ENCODE data around the gene EFNA5.

The EFNA5 gene

GRCh38 chr5:107668154-107669095 lies 2.3 kb downstream of the EFNA5 start:
- no peak for DNase-seq (ENCODE audit: low read depth)
- no peak for TF ChIP-seq CTCF (conservative IDR thresholded peaks at IDR 0.05; ENCODE audit: low read length)
- peak overlapping the region; percentile 56; the same call in 1 of the 2 replicates for H3K4me3 ChIP-seq (ENCODE audit: low read length)

- no peak for TF ChIP-seq CTCF (conservative IDR thresholded peaks at IDR 0.05; ENCODE audit: low read length)
- H3K4me3 ChIP-seq (ENCODE audit: low read length) = no peak overlapping the region
- DNase-seq (ENCODE audit: low read depth) = no peak
These were observed 4.6 kb downstream of the EFNA5 start for GRCh38 chr5:107666051-107666655.

- no peak for TF ChIP-seq CTCF (conservative IDR thresholded peaks at IDR 0.05; ENCODE audit: low read length)
- no peak overlapping the region for H3K4me3 ChIP-seq (ENCODE audit: low read length)
- no peak for DNase-seq (ENCODE audit: low read depth)
These were observed 5.6 kb downstream of the EFNA5 start for GRCh38 chr5:107665036-107665570.

GRCh38 chr5:107663697-107664096 lies 7.0 kb downstream of the EFNA5 start:
- no peak overlapping the region for H3K4me3 ChIP-seq (ENCODE audit: low read length)
- no peak for TF ChIP-seq CTCF (conservative IDR thresholded peaks at IDR 0.05; ENCODE audit: low read length)
- no peak for DNase-seq (ENCODE audit: low read depth)

- TF ChIP-seq CTCF (conservative IDR thresholded peaks at IDR 0.05; ENCODE audit: low read length) = no peak
- H3K4me3 ChIP-seq (ENCODE audit: low read length) = no peak overlapping the region
These were observed 9.1 kb downstream of the EFNA5 start for GRCh38 chr5:107661650-107662044.

DNA sequence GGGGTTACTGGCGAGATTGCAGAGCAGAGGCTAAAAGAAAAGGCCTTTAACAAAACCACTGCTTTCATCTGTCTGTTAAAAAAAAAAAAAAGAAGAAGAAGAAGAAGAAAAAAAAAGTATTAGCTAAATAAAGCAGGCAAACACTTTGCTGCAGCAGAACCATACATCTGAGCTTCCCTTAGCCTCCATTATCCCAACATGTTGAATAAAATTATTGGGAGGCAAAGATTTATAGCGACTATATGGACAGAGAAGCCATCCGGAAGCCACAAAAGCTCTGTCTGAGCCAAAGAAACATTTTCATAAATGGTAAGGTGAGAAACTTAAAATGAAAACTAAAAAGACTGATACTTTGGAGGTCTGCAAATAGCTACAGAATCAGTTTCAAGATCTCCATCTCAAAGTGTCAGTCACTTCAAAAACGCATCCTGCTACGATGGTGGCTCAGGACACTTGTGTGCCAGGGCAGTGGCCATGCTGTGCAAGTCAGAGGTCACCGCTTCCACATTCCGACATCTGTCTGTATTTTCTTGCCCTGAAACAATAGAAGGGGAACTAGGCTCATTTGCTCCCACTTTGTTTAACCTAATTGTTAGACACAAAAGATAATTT lies 9.6 kb downstream of the EFNA5 start:
- H3K4me3 ChIP-seq (ENCODE audit: low read length) = no peak overlapping the region
- no peak for TF ChIP-seq CTCF (conservative IDR thresholded peaks at IDR 0.05; ENCODE audit: low read length)
- no peak for DNase-seq (ENCODE audit: low read depth)

More at GRCh38 chr5:107661650-107662044, 9.1 kb downstream of the EFNA5 start:
- DNase-seq (ENCODE audit: low read depth) = no peak

All from AG10803 (cell line).